CD1c-positive myeloid dendritic cell (primary cell): ENCODE measurements around the gene RAD51B.
A peak's percentile ranks its signal among the peaks of the same experiment; 100 is the strongest.
"Not testable (repeated sequence)": the region's sequence is repeated elsewhere in the genome, so short reads cannot be mapped to it uniquely, and the experiment has no call there.

Source experiments
- DNase-seq: peaks from one replicate; pipeline ENCODE4 v3.0.0-alpha.2; 2016; ENCODE audit errors: extremely low spot score

Gene RAD51B

GRCh38 chr14:68405961-68406360, 586.4 kb downstream of the RAD51B start:
- no peak for DNase-seq

- no peak for DNase-seq
These were observed 587.7 kb downstream of the RAD51B start for GRCh38 chr14:68407285-68407684.

- DNase-seq: no peak
These were observed 588.2 kb downstream of the RAD51B start for GRCh38 chr14:68407825-68408224.

- no peak for DNase-seq
These were observed 589.1 kb downstream of the RAD51B start for GRCh38 chr14:68408680-68409079.

- DNase-seq: peak; percentile 33
These were observed 589.8 kb downstream of the RAD51B start for GRCh38 chr14:68409387-68409786.

- DNase-seq: no peak
These were observed 593.2 kb downstream of the RAD51B start for GRCh38 chr14:68412505-68413465.

- no peak for DNase-seq
These were observed 593.9 kb downstream of the RAD51B start for GRCh38 chr14:68413509-68413908.

GRCh38 chr14:68414121-68414520, 594.5 kb downstream of the RAD51B start:
- DNase-seq: no peak

GRCh38 chr14:68416171-68416570, 596.6 kb downstream of the RAD51B start:
- no peak for DNase-seq

- no peak for DNase-seq
These were observed 597.6 kb downstream of the RAD51B start for GRCh38 chr14:68417009-68417650.

GRCh38 chr14:68418174-68419118, 598.9 kb downstream of the RAD51B start:
- no peak for DNase-seq

- no peak for DNase-seq
These were observed 600.8 kb downstream of the RAD51B start for GRCh38 chr14:68420350-68420749.

- no peak for DNase-seq
These were observed 601.5 kb downstream of the RAD51B start for GRCh38 chr14:68421116-68421515.

- DNase-seq: peak; percentile 52
These were observed 604.1 kb downstream of the RAD51B start for GRCh38 chr14:68423686-68424085.

- no peak for DNase-seq
These were observed 605.0 kb downstream of the RAD51B start for GRCh38 chr14:68424443-68425172.

- DNase-seq: no peak
These were observed 607.3 kb downstream of the RAD51B start for GRCh38 chr14:68426661-68427549.

GRCh38 chr14:68427550-68427890, 607.9 kb downstream of the RAD51B start:
- DNase-seq: no peak

- DNase-seq: not testable (repeated sequence)
These were observed 609.3 kb downstream of the RAD51B start for GRCh38 chr14:68428900-68429299.

GRCh38 chr14:68434173-68434572, 614.6 kb downstream of the RAD51B start:
- DNase-seq: not testable (repeated sequence)

- not testable (repeated sequence) for DNase-seq
These were observed 616.1 kb downstream of the RAD51B start for GRCh38 chr14:68435631-68436030.
